CD4-positive, alpha-beta T cell (primary cell): ENCODE measurements around the gene HEATR5B. TPM values are rescaled to one million over a fixed set of nuclear protein-coding genes. Genes with fewer than 3 reads are reported as not detected.

Source experiments
- ATAC-seq: fragments of 200-7000 bp; cut with Tn5 transposase; one replicate; pipeline ENCODE4 v1.10.0; 2022; ENCODE audit warnings: mild to moderate bottlenecking; ENCODE audit not compliant: poor library complexity
- CTCF ChIA-PET: fragments of 350-600 bp; sonication (Branson Sonifier 250); formaldehyde crosslinking; loops from one replicate; lab custom pipeline; 2021; ENCODE audit warnings: antibody characterized with exemption, inconsistent platforms; lab: Charles Lee
- POLR2A ChIA-PET: fragments of 350-600 bp; sonication (Branson Sonifier 250); formaldehyde crosslinking; loops from one replicate; lab custom pipeline; 2021; ENCODE audit warnings: antibody characterized with exemption, inconsistent platforms; lab: Charles Lee
- DNase-seq, 14 experiments: peaks; one replicate each; pipeline ENCODE4 v3.0.0-alpha.2; 2013 to 2020; ENCODE audit warnings: mixed read lengths in 2 of 14
- H3K27ac ChIP-seq, 2 donors: one replicate each; pipeline versions ENCODE4 v1.5.1 to v1.7.0; 2013; ENCODE audit warnings: low read length in 2 of 2, low read depth in 1 of 2, mild to moderate bottlenecking in 1 of 2
- H3K27me3 ChIP-seq, 2 experiments: 1 replicate in 1 of 2; 2 replicates in 1 of 2; pipeline versions ENCODE4 v1.6.1 to v1.7.0; 2013; ENCODE audit warnings: low read length in 2 of 2, control low read depth in 1 of 2, mild to moderate bottlenecking in 1 of 2, moderate library complexity in 1 of 2; ENCODE audit not compliant: insufficient read depth in 2 of 2, control insufficient read depth in 1 of 2
- H3K36me3 ChIP-seq: one replicate; pipeline ENCODE4 v1.6.1; 2013; ENCODE audit warnings: low read length, control low read depth; ENCODE audit not compliant: insufficient read depth
- H3K4me1 ChIP-seq: one replicate; pipeline ENCODE4 v1.6.1; 2013; ENCODE audit warnings: low read length, control low read depth; ENCODE audit not compliant: insufficient read depth
- H3K4me3 ChIP-seq: one replicate; pipeline ENCODE4 v1.5.1; 2013; ENCODE audit warnings: mild to moderate bottlenecking, low read length, moderate library complexity
- H3K9me3 ChIP-seq, 2 experiments: 1 replicate in 1 of 2; 2 replicates in 1 of 2; pipeline versions ENCODE4 v1.6.1 to v1.7.0; 2013; ENCODE audit warnings: low read length in 2 of 2, mild to moderate bottlenecking in 2 of 2, control low read depth in 1 of 2, moderate library complexity in 1 of 2; ENCODE audit not compliant: control insufficient read depth in 1 of 2, insufficient read depth in 1 of 2
- H3K27ac Mint-ChIP-seq: one replicate; pipeline ENCODE4 v1.8.0; 2020; ENCODE audit warnings: mixed read lengths
- H3K27me3 Mint-ChIP-seq: one replicate; pipeline ENCODE4 v1.8.0; 2021; ENCODE audit warnings: mixed read lengths
- H3K36me3 Mint-ChIP-seq: one replicate; pipeline ENCODE4 v1.8.0; 2021; ENCODE audit warnings: low read depth, mixed read lengths
- H3K4me1 Mint-ChIP-seq: one replicate; pipeline ENCODE4 v1.8.0; 2021; ENCODE audit warnings: low read depth, mixed read lengths
- H3K4me3 Mint-ChIP-seq: one replicate; pipeline ENCODE4 v1.8.0; 2020; ENCODE audit warnings: mild to moderate bottlenecking, mixed read lengths
- H3K9me3 Mint-ChIP-seq: one replicate; pipeline ENCODE4 v1.8.0; 2020; ENCODE audit warnings: mixed read lengths
- intact Hi-C, 2 experiments: fragments of 100-400 bp; cut with DNase I in 1 of 2; cut with micrococcal nuclease in 1 of 2; formaldehyde crosslinking; loops; one replicate each; pipeline versions ENCODE4 v1.15.1 to v1.9.0; 2023 to 2025; cut with DNase I, micrococcal nuclease
- total RNA-seq, 174 experiments: library from RNA in 2 of 174; stranded (reverse) in 2 of 174; gene quantifications; one replicate each; pipeline ENCODE4 v1.2.3 and lab custom pipeline; 2021 to 2026
- TF ChIP-seq, protein P1 (sequence below): fragments of 200-600 bp; IDR thresholded peaks from one replicate; pipeline ENCODE4 v1.8.0; 2022; ENCODE audit warnings: antibody characterized with exemption, mild to moderate bottlenecking

HEATR5B gene
- total RNA-seq, 2 experiments from 2014 or later = 23.4 to 23.9 TPM

DNA sequence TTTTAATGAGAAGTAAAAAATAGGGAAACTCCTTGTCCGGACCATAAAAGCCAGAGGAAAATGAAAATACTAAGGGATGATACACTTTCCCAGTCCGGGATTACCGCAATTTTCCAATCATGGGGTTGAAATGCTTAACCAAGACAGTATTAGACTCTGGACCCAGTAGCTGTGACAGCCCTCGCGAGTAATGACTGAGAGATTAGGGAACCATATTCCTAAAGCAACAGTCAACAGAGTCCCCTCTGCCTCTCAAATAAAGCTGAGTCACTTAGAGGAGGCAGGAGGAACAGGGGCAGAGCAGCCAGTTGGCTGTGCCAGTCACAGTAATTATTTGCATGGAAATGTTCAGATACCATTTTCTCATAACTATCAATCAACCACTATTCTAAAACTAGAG is 35.0 kb upstream of the HEATR5B start:
- Histone ChIP-seq H3K27me3 (no peaks in the 10 kb centered on the region), H3K36me3 (peaks cover 44% of the 10 kb centered on the region), H3K27ac (no peak overlapping the region), H3K4me3 (no peak overlapping the region), H3K9me3 (no peaks in the 10 kb centered on the region), H3K4me1 (no peaks in the 10 kb centered on the region)
- ATAC-seq (no peak), DNase-seq (no peak)
- Mint-ChIP-seq H3K4me3 (no peak overlapping the region), H3K9me3 (no peaks in the 10 kb centered on the region), H3K4me1 (no peaks in the 10 kb centered on the region), H3K27ac (no peak overlapping the region), H3K27me3 (no peaks in the 10 kb centered on the region), H3K36me3 (peaks cover 75% of the 10 kb centered on the region)
- ChIA-PET CTCF (no interaction called here), POLR2A (no interaction called here)
- TF ChIP-seq, protein P1, sequence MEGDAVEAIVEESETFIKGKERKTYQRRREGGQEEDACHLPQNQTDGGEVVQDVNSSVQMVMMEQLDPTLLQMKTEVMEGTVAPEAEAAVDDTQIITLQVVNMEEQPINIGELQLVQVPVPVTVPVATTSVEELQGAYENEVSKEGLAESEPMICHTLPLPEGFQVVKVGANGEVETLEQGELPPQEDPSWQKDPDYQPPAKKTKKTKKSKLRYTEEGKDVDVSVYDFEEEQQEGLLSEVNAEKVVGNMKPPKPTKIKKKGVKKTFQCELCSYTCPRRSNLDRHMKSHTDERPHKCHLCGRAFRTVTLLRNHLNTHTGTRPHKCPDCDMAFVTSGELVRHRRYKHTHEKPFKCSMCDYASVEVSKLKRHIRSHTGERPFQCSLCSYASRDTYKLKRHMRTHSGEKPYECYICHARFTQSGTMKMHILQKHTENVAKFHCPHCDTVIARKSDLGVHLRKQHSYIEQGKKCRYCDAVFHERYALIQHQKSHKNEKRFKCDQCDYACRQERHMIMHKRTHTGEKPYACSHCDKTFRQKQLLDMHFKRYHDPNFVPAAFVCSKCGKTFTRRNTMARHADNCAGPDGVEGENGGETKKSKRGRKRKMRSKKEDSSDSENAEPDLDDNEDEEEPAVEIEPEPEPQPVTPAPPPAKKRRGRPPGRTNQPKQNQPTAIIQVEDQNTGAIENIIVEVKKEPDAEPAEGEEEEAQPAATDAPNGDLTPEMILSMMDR = no peak
- intact Hi-C loops = no loop called here

DNA sequence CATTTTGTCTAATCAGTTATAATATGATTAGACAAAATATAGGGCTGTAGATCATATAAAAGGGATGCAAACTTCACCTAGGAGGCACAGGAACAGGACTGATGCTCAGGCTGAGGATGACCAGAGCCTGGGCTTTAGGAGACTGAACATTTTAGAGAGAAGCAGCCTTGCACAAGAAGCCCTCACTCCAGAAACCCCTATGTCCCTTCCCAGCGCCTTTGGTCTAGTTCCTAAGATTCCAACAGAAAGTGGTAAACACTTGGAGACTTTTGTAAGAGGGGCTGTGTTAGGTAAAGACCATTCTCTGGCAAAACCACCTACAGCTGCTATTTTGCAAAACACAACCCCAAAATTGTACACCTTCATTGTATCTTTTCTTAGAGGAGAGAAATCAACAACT is 33.4 kb upstream of the HEATR5B start:
- no peaks in the 10 kb centered on the region for H3K27me3 Mint-ChIP-seq
- no peak overlapping the region for H3K27ac Mint-ChIP-seq
- Histone ChIP-seq H3K9me3 (no peaks in the 10 kb centered on the region), H3K27ac (no peak overlapping the region), H3K27me3 (no peaks in the 10 kb centered on the region), H3K4me3 (no peak overlapping the region), H3K4me1 (no peaks in the 10 kb centered on the region), H3K36me3 (peaks cover 46% of the 10 kb centered on the region)
- no peak for DNase-seq
- H3K36me3 Mint-ChIP-seq = peaks cover 73% of the 10 kb centered on the region
- intact Hi-C loops = no loop called here
- no peaks in the 10 kb centered on the region for H3K9me3 Mint-ChIP-seq
- no peak for ATAC-seq
- H3K4me3 Mint-ChIP-seq = no peak overlapping the region
- H3K4me1 Mint-ChIP-seq = no peaks in the 10 kb centered on the region
- TF ChIP-seq, protein P1 = no peak
- ChIA-PET POLR2A (no interaction called here), CTCF (no interaction called here)

DNA sequence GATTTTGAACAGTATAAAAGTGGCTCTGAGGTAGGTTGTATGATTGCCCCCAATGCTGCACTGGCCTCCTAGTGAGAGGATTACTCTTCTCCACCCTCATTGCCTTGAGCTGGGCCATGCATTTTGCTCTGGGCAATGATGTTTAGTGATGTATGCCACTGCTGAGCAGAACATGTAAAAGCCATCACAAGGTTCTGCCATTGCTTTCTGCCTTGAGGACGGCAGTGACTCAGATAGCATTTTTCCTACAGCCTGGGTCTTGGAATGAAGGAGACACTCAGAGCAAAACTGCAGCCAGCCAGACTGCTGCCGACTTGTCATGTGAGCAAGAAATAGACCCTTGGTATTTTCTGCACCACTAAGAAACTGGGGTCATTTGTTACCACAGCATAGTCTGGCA is 27.8 kb upstream of the HEATR5B start:
- DNase-seq (no peak), ATAC-seq (no peak)
- Histone ChIP-seq H3K9me3 (no peaks in the 10 kb centered on the region), H3K27me3 (no peaks in the 10 kb centered on the region), H3K4me3 (no peak overlapping the region), H3K36me3 (peaks cover 51% of the 10 kb centered on the region), H3K4me1 (no peaks in the 10 kb centered on the region), H3K27ac (no peak overlapping the region)
- CTCF ChIA-PET = no interaction called here
- intact Hi-C loops = no loop called here
- Mint-ChIP-seq H3K27ac (no peak overlapping the region), H3K9me3 (no peaks in the 10 kb centered on the region), H3K4me1 (no peaks in the 10 kb centered on the region), H3K27me3 (no peaks in the 10 kb centered on the region), H3K36me3 (peaks cover 80% of the 10 kb centered on the region), H3K4me3 (no peak overlapping the region)
- POLR2A ChIA-PET = no interaction called here
- TF ChIP-seq, protein P1 = no peak
